Stimulated activated CD8-positive, alpha-beta memory T cell treated with anti-CD3 and anti-CD28 coated beads, Interleukin-15, amount 100 ng/mL, for 1 hour (primary cell): Measurements from ENCODE around the gene IBSP.

Experiments
- DNase-seq: peaks from one replicate; pipeline ENCODE4 v3.0.0-alpha.2; 2020; ENCODE audit warnings: low read depth

The IBSP gene, protein sequence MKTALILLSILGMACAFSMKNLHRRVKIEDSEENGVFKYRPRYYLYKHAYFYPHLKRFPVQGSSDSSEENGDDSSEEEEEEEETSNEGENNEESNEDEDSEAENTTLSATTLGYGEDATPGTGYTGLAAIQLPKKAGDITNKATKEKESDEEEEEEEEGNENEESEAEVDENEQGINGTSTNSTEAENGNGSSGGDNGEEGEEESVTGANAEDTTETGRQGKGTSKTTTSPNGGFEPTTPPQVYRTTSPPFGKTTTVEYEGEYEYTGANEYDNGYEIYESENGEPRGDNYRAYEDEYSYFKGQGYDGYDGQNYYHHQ

DNA sequence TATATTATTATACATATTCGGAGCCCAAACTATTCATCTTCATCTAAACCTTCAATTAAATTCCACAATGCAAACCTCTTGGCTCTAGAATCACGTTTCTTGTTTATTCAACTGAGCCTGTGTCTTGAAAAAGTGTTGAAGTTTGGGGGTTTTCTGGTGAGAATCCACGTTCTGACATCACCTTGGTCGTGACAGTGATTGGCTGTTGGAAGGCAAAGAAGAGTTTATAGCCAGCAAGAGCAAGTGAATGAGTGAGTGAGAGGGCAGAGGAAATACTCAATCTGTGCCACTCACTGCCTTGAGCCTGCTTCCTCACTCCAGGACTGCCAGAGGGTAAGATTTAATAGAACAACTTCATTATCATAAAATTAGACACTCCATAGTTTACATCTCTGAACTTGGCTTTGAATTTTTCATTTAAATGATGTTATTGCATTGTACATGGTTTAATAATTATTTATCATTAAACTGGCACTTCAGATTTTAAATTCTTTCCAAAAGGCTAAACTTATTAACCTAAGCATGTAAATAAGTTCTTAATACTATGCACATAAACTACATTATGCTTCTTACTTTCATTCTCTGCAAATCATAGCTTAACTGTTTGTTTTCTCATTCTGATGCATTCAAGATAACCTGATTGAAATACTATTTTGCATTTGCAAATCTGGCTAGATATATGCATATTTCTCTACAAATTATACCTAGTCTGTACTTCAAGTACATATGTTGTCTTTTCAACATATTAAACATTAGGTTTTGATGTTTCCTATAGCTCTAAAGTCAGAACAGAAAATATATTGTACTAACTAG, at the start of gene IBSP:
Gene IBSP (plus strand): TSS at position 254 of the 813 bp plus-strand sequence. CDS start 2,808 bp downstream, outside the sequence.
- no peak for DNase-seq

DNA sequence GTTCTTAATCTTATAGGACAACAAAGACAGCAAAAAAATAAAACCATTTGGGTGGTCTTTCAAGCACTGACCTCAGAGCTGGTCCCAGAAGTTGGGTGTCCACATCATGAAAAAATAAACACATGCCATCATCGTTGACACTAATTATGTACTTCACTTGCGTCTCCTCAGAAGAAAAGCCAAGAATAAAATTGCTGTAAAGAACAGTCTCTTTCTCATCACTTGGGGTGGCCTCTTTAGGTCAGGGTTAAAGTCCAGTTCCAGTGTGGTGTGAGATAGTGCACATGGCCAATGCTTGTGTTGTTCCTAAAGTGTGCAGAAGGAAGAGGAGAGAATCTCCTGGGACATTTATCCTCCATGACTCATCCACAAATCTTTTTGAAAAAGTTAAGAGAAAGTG, 49.5 kb upstream of the IBSP start:
- no peak for DNase-seq

DNA sequence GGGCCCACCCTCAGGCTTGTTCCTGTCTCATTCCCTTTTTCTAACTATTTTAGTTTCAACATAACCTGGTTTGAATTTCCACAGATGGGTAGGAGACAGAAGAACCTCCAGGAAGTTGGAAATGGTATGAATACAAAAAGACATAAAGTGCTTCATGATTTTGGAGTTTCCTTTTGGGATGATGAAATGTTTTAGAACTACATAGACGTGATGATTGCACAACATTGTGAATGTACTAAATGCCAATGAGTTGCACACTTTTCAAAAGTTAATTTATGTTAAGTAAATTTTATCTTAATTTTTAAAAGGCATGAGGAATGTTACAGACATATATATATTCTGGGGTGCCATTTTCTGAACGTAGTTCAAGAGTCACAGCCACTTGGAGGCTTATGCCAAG, 41.1 kb upstream of the IBSP start:
- no peak for DNase-seq

DNA sequence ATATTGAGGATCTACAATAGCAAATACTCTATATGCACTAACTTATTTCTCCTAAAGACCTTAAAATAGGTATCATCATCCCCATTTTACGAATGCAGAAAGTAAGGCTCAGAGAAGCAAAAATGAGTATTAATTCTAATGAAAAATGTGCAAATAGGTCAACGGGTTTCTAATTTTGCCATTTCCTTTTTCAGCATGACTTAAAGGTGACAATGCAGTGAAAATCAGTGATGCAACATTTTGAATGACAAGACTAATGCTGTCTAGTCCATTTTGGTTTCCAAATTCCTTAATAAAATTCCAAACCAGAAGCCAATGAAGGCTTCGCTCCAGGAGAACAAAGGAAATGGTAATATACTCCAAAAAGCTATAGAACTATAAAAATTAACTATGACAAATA, 37.0 kb upstream of the IBSP start:
- no peak for DNase-seq

DNA sequence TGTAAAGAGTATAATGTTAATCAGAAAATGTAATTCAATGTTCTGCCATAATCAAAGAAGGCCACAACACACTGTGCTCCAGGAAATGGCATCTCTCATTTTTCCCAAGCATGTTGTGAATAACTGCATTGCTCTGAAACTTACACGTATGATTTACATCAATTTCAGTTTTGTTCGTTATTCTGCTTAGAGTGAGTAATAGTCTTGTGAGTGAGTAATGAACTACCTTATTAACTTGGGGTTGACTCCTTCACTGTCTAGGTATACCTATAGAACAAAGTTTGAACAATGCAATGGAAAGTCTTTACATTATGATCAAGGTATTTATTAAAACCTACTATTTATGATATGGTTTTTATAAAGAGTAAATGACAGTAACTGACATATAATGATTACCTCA, 17.8 kb upstream of the IBSP start:
- no peak for DNase-seq

DNA sequence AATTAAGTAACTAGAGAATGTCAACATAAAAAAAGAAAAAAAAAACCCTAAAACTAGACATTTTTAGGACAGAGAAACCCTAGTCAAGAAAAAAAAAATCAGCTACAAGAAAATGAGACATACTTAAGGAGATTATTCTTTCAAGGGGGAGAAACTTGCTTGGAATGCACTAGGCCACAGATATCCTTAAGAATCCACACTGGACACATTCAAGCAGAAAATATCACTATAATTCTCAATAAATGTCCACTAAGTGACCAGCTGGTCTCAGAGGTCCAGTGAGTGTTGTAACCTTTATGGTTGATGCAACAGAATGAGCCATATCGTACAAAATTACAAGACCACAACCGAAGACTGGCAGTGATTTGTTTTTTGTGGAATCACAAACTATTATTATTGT, 15.6 kb upstream of the IBSP start:
- DNase-seq: no peak

DNA sequence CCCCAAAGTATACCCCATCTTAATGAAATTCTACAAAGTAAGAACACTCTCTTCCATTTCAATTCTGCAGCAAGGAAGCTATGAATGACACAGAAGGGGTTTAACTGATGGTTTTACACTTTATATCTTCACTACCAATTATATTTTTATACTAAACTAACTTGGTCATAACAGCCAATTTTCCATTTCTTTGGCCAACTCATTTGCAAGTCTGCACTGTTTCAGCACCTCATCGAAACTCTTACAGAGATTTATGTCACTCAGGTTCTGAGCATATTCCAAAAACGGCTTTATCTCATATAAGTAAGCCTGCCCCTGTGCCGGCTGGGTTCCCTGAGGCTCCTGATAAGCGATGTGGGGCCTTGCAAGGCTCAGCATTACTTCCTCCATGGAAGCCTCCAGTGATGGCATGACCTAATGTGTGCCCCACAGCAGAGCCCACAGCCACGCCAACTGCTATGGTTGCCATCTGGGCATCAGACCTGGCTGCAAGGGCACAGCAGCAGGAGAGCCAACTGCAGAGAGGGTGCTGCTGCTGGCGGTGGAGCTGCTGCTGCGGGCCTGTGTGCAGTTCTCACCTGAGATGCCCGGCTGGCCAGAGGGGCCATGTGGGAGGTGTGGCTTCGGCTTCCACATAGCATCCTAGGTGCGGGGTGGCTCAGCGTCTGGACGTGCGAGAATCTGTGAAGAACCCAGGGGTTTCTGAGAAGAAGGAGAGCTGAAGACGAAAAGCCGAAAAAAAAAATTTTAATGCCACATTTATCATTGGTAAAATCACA, 13.4 kb upstream of the IBSP start:
- DNase-seq: no peak

DNA sequence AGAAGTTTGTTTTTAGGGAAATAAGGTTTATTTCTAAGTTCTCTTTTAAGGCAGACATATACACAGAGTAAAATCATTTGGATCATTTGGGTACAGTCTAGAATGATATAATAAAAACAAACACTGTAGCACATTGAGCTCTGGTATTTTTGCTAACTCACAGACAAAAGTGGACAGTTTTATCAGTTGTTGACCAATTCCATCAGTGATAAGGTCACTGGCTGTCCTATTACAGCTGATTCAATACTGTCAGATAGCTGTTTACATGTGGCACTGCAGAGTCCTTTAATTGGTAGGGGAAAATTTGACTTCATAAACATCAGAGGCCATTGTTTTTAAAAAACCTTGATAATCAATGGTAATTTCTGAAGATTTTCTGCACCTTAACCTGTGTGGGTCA, 3.5 kb downstream of the IBSP start:
- DNase-seq: no peak

DNA sequence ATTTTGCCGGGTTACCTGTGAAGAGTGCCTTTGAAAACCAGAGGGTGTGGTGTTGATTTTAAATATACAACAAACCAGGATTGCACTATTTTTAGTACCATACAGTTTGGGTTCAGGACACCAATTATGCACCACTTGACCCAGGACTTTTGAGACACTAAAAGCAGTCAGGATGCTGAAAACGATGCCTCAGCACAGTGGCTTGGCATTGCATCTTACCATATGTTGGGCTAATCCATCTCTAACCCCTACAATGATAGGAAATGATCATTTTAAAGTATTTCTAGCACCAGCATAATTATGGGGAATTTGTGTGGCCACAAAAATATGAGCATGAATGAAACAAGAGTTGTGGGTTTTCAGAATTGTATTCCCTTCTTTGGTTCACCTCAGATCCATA, 4.1 kb downstream of the IBSP start:
- DNase-seq: no peak

DNA sequence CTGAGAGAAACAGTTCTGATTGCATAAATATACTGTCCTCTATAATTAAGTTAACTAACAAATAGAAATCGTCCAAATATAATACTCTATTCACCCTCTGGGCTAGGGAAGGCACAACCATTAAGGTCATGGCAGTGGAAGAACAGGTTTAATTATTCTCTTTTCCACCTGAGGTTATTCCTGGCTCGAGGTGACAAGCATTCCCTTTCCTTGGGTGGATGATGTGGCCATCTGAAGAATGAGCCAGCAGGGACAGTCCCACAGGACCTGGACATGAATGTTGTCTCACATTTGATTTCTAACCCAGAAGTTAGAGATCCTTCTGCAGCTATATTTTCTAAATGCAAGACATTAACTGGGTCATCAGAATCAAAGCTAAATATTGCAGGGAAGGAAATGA, 5.5 kb downstream of the IBSP start:
- no peak for DNase-seq

DNA sequence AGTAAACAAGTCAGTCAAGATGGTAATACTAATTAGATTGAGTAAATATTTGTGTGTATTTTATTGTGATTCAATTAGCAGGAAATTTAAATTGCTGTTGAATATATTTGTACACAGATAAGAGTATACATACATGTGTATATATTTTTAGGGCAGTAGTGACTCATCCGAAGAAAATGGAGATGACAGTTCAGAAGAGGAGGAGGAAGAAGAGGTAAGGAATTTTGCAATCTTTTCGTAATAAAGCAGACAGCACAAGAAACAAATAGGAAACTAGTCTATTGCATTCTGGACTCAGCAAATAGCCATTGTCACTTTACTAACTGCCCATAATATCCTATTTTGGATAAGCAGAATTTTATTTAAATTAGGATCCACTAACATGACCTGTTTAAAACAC, 6.6 kb downstream of the IBSP start:
- no peak for DNase-seq

DNA sequence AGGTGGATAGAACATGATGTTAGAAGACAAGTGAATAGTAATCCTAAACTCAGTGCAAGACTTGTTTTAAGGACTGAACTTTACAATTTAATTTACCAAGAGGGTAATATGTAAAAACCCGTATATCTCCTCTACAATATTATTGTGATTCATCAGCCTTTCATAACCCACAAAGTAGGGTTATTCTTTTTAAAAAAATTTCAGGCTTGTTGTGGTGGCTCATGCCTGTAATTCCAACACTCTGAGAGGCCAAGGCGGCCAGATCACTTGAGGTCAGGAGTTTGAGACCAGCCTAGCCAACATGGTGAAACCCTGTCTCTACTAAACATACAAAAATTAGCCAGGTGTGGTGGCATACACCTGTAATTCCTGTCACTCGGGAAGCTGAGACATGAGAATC, 7.2 kb downstream of the IBSP start:
- no peak for DNase-seq

DNA sequence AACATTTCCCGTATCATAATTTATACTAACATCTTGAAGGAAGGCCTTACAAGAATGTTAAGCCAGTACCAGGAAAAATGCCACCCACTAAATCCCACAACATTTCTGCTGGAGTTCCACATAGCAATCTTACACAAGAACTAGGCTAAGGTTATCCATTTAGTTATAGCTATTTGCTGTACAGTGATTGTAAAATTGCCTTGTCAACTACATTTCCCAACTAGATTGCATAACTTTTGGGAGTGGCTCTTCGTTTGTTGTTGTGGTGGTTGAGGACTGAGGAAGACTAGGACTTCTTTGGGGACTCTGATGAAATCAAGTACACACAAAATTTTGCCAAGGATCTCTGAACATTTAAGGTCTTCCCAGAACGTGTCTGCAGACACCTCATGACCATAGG, 8.0 kb downstream of the IBSP start:
- no peak for DNase-seq

DNA sequence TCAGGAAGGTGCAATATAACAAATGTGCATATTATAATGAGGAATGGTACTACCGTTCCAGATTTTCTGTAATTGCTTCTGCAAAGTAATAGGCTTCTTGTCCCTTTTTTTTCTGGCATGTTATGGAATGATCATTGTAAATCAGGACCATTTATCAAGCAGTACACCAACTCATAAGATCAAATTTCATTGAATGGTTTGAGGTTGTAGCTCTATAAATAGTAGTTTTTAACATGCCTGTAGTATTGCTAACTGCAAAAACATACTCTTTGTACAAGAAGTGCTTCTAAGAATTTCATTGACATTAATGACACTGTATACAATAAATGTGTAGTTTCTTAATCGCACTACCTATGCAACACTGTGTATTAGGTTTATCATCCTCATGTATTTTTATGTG, 12.6 kb downstream of the IBSP start:
- DNase-seq: no peak

DNA sequence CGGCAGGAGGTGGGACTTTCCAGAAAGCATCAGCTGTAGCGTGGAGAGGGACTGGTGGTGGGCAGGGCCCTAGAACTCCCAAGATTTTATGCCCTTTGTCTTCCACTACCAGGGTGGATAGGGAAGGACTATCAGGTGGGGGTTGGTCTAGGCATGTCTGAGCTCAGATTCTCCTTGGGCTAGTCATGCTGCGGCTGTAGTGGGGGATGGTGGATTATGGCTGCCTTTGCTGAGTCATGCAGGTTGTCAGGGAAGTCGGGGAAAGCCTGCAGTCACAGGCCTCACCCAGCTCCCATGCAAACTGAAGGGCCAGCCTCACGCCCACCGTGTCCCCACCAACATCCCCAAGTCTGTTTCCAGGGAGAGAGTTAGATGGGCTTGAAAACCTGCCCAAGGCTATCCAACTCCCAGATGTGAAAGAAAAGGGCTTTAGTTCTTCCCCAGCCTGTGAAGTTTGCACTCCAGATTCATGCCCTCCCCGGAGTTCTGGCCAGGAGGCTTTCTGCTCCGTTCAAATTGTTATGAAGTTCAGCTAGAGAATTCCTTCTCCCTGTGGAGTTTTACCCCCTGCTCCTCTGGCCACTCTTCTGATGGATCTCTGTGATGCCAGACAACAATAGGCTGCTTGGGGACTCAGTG, 20.0 kb downstream of the IBSP start:
- no peak for DNase-seq

DNA sequence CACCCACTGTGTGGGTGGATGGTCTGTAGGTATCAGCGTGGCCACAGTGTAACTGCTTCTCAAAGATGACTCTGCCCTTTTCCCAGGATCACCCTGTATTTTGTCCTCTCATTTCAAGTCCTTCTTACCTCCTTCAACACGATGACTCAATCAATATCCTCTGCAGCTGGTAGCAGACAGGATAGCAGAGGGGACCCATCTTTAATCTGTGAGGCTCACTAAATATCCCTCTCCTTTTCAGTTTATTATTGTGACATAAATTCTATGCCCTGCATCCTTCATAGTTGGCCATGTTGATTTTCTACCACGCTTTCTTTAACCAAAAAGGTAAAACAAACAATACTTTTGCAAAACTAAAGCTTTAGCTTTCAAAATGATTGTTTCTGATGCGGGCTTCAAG, 23.8 kb downstream of the IBSP start:
- DNase-seq: no peak

DNA sequence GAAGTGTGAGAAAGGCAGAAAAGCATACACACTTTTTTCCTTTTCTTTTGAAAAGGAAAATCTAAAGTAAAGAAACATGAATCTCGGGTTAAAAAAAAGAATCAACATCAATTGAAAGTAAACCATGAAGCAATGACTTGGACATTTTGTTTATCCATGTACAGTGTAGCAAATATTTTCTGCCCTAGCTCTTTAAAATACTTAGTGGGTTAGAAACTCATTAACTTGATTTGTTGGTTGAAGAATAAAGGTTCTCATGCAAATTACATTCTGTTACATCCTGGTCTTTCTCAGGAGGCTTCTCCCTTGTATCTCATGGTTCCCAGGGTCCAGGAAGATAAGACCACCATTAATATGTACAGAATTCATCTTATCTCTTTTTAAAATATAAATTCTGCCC, 24.4 kb downstream of the IBSP start:
- DNase-seq: no peak

DNA sequence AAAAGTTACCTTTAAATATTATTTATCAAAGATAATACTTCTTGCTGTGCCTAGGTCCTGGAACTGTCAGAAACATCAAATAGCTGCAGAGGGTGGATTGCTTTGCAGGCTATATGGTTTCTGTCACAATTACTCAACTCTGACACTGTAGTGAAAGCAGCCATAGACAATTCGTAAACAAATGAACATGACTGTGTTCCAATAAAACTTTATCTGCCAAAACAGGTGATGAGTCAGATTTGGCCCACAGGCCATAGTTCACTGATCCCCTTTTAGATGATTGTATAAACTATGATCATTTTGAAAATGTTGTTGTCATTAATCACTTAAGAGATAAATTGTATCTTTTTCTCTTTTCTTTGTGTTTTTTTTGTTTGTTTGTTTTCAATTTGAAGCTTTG, 25.0 kb downstream of the IBSP start:
- DNase-seq: no peak

DNA sequence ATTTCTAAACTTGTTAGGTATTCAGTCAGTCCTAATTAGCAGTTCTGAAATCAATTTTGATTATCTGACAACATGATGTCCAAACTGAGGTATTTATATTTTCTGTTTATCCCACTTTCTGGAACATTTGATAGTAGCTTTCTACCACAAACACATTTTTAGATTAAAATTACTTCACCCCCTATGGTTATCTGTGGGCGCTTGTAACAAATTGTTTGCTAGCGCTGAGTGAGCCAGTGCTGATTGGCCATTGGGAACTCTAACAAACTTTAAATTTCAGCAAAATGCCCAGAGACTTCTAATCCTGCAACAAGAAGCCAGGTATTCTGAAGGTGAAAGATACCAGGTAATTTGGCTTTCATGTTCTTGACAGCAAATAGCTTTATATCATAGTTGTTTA, 33.3 kb downstream of the IBSP start, which contains the start of gene MEPE:
Gene MEPE (plus strand): TSS at position 301 of the 400 bp plus-strand sequence. CDS start 1,746 bp downstream, outside the sequence.
- DNase-seq: no peak

DNA sequence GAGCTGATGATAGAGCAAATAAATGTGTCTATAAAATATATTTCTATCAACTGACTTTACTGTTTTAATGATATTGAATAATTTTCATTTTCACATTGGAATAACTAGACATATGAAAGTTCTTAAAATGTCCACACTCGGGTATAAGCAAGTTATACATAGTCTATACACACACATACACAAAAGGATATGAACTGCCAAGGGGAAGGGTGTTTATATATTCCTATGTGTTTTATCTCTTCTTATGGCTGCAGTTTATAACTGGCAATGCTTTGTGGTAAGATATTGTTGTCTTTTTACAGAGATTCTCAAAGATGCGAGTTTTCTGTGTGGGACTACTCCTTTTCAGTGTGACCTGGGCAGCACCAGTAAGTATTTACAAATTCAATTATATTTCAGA, 35.0 kb downstream of the IBSP start:
- DNase-seq: no peak

DNA sequence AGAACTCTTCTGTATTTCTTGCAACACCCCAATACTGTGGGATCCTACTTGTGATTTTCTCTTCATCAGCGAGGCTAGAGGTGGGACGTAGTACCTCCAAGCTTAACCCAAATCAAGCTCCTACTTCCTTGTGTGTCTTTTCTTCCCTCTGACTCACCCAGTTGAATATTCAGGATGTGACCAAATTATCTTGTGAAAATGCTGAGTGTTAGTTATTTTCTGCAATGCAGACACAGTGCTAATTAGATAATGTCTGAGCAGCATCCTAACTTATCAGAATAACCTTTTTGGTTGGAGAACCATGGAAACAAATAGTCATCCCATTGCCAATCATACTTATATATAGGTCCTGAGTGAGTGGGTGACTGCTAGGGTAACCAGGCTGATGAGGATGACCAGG, 35.8 kb downstream of the IBSP start:
- DNase-seq: no peak

DNA sequence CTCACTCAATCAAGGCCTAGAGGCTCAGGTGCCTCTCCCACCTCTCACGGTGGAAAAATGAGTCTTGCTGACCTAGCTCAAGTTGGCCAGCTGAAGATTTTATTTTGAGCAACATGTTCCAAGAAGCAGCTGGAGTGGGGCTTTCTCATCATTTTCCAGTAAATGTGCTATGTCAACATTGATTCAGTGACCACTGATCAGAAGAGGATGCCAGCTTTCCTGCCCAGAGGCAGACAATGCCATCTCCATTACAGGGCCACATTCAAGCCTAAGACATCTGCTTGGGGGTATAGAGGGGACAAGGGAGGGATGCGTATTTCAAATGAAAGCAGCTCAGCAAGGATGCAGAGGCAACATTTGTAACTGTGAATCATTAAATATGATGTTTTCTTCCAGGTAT, 36.4 kb downstream of the IBSP start:
- DNase-seq: no peak
